GM06990 (cell line): Measurements from ENCODE around the gene PRSS38.

ENCODE experiments used
- DNase-seq: peaks from one replicate; pipeline ENCODE4 v3.0.0-alpha.2; 2011; ENCODE audit not compliant: insufficient read length; ENCODE audit errors: extremely low read depth
- H3K27me3 ChIP-seq: replicated peaks from 2 replicates; pipeline ENCODE4 v1.6.0; 2011; ENCODE audit warnings: low read length; ENCODE audit not compliant: control insufficient read depth, insufficient read depth
- H3K36me3 ChIP-seq: 2 replicates; pipeline ENCODE4 v1.5.1; 2011; ENCODE audit warnings: low read length; ENCODE audit not compliant: control insufficient read depth, insufficient read depth
- H3K4me3 ChIP-seq: replicated peaks from 2 replicates; pipeline ENCODE4 v1.5.1; 2011; ENCODE audit warnings: low read depth, mild to moderate bottlenecking, control low read depth, low read length
- TF ChIP-seq, protein P1 (sequence below): IDR thresholded peaks from 2 replicates; pipeline ENCODE4 v1.5.1; 2011; ENCODE audit warnings: low read length, control low read depth, mild to moderate bottlenecking, inconsistent platforms; ENCODE audit not compliant: insufficient read depth, poor library complexity, severe bottlenecking

PRSS38 gene

DNA sequence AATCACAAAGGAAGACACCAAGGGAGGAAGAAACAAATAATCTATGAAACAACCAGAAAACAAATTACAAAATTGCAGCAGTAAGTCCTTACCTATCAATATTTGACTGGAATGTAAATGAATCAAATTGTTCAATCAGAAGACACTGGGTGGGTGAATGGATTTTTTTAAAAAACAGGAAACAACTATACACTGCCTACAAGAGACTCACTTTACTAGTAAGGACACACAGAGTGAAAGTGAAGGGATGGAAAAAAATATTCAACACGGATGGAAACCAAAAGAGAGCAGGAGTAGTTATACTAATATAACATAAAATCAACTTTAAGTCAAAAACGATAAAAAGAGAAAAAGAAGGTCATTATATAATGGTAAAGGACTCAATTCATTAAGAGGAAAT is 6.4 kb upstream of the PRSS38 start:
- Histone ChIP-seq H3K36me3 (no peaks in the 10 kb centered on the region), H3K4me3 (no peak overlapping the region), H3K27me3 (no peaks in the 10 kb centered on the region)
- TF ChIP-seq, protein P1, sequence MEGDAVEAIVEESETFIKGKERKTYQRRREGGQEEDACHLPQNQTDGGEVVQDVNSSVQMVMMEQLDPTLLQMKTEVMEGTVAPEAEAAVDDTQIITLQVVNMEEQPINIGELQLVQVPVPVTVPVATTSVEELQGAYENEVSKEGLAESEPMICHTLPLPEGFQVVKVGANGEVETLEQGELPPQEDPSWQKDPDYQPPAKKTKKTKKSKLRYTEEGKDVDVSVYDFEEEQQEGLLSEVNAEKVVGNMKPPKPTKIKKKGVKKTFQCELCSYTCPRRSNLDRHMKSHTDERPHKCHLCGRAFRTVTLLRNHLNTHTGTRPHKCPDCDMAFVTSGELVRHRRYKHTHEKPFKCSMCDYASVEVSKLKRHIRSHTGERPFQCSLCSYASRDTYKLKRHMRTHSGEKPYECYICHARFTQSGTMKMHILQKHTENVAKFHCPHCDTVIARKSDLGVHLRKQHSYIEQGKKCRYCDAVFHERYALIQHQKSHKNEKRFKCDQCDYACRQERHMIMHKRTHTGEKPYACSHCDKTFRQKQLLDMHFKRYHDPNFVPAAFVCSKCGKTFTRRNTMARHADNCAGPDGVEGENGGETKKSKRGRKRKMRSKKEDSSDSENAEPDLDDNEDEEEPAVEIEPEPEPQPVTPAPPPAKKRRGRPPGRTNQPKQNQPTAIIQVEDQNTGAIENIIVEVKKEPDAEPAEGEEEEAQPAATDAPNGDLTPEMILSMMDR = no peak
- no peak for DNase-seq

DNA sequence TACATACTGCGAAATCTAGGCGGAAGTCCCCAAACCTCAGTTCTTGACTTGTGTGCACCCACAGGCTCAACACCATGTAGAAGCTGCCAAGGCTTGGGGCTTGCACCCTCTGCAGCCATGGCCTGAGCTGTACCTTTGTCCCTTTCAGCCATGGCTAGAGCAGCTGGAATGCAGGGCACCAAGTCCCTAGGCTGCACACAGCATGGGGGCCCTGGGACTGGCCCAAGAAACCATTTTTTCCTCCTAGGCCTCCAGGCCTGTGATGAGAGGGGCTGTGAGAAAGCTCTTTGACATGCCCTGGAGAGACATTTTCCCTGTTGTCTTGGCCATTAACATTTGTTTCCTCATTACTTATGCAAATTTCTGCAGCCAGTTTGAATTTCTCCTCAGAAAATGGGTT is 1.5 kb upstream of the PRSS38 start:
- Histone ChIP-seq H3K36me3 (no peaks in the 10 kb centered on the region), H3K4me3 (no peak overlapping the region), H3K27me3 (no peaks in the 10 kb centered on the region)
- TF ChIP-seq, protein P1 = no peak
- DNase-seq = no peak

DNA sequence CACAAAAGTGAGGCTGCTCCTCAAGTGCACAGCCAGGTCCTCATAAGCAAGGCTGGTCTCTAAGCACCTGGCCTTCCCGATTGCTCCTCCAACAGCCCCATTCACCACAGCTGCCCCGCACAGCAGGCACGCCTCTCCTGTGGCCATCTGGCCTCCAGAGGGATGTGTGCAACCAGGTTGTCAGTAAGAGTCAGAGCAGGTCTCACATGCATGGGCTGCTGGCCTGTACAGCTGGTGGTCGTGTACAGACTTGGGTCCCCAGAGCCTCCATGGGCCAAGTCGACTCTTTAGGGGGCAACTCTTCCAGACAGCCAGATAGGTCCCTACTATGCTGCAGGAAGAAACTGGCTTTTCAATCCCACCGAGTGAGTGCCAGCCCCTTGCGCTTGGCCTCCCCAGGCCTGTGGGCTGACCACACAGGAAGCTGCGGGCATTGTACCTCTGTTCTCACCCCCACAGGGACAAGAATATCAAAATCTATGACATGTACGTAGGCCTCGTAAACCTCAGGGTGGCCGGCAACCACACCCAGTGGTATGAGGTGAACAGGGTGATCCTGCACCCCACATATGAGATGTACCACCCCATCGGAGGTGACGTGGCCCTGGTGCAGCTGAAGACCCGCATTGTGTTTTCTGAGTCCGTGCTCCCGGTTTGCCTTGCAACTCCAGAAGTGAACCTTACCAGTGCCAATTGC is 1.4 kb downstream of the PRSS38 start:
- Histone ChIP-seq H3K27me3 (no peaks in the 10 kb centered on the region), H3K36me3 (no peaks in the 10 kb centered on the region), H3K4me3 (no peak overlapping the region)
- TF ChIP-seq, protein P1 = no peak
- DNase-seq = no peak

DNA sequence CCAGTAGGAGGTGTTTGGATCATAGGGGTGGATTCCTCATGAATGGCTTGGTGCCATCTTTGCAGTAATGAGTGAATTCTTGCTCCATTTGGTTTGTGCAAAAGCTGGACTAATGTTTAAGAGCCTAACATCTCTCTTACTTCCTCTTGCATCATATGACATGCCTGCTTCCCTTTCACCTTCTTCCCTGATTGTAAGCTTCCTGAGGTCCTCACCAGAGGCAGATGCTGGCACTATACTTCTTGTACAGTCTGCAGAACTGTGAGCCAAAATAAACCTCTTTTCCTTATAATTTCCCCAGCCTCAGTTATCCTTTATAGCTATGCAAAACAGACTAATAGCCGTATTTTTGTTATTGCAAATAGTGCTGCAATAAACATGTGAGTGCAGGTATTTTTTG is 8.1 kb downstream of the PRSS38 start:
- TF ChIP-seq, protein P1 = no peak
- H3K36me3 ChIP-seq = no peaks in the 10 kb centered on the region
- DNase-seq = no peak
- no peaks in the 10 kb centered on the region for H3K27me3 ChIP-seq
- H3K4me3 ChIP-seq = no peak overlapping the region

DNA sequence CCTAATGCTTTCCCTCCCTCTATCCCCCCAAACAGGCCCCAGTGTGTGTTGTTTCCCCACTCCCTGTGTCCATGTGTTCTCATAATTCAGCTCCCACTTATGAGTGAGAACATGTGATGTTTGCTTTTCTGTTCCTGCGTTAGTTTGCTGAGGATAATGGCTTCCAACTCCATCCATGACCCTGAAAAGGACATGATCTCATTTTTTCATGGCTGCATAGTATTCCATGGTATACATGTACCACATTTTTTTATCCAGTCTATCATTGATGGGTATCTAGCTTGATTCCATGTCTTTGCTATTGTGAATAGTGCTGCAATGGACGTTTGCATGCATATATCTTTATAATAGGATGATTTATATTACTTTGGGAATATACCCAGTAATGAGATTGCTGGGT is 8.7 kb downstream of the PRSS38 start:
- H3K36me3 ChIP-seq = no peaks in the 10 kb centered on the region
- H3K4me3 ChIP-seq = no peak overlapping the region
- no peaks in the 10 kb centered on the region for H3K27me3 ChIP-seq
- DNase-seq = no peak
- TF ChIP-seq, protein P1 = no peak

DNA sequence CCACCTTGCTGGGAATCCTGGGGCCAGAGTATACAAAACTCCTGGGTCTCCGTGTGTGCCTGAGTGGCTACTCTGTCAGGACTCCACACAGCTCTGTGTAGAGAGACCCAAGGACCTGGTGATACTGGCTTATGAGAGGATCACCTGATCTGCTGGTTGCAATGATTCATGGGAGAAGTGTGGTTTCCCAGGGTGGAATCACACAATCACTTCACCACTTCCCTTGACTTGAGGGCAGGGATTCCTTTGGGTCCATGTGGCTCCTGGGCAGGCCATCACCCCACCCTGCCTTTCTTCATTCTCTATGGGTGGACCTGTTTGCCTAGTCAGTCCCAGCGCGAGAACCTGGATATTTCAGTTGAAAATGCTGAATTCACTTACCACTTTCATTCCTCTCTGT is 13.3 kb downstream of the PRSS38 start:
- TF ChIP-seq, protein P1 = no peak
- no peaks in the 10 kb centered on the region for H3K27me3 ChIP-seq
- no peaks in the 10 kb centered on the region for H3K36me3 ChIP-seq
- DNase-seq = no peak
- no peak overlapping the region for H3K4me3 ChIP-seq
